Natural killer cell (primary cell): Measurements from ENCODE around the gene LDB2. TPM values are rescaled to one million over a fixed set of nuclear protein-coding genes. Genes with fewer than 3 reads are reported as not detected.

Experiments
- ATAC-seq, 3 donors: fragments of 150-1000 bp in 2 of 3; fragments of 200-7000 bp in 1 of 3; cut with Tn5 transposase; 1 replicate in 1 of 3; 2 replicates in 2 of 3; pipeline ENCODE4 v1.10.0; 2021; ENCODE audit warnings: mild to moderate bottlenecking in 2 of 3, moderate library complexity in 2 of 3
- DNase-seq, 2 donors: peaks; one replicate each; pipeline versions ENCODE4 v3.0.0 to v3.0.0-alpha.2; 2013 to 2021; ENCODE audit warnings: mixed read lengths in 1 of 2
- H3K27ac ChIP-seq: one replicate; pipeline ENCODE4 v1.5.1; 2013; ENCODE audit warnings: mild to moderate bottlenecking, low read length
- H3K27me3 ChIP-seq: one replicate; pipeline ENCODE4 v1.6.1; 2013; ENCODE audit warnings: low read length; ENCODE audit not compliant: control insufficient read depth, insufficient read depth
- H3K36me3 ChIP-seq: one replicate; pipeline ENCODE4 v1.6.1; 2013; ENCODE audit warnings: low read length; ENCODE audit not compliant: control insufficient read depth, insufficient read depth
- H3K4me1 ChIP-seq: one replicate; pipeline ENCODE4 v1.6.1; 2013; ENCODE audit warnings: low read length; ENCODE audit not compliant: control insufficient read depth, insufficient read depth
- H3K4me3 ChIP-seq: one replicate; pipeline ENCODE4 v1.5.1; 2013; ENCODE audit warnings: low read length
- H3K9me3 ChIP-seq: one replicate; pipeline ENCODE4 v1.6.1; 2013; ENCODE audit warnings: low read length; ENCODE audit not compliant: control insufficient read depth, insufficient read depth
- H3K27ac Mint-ChIP-seq, 2 donors: one replicate each; pipeline ENCODE4 v1.8.0; 2022; ENCODE audit warnings: mild to moderate bottlenecking in 2 of 2, mixed read lengths in 2 of 2, moderate library complexity in 1 of 2
- H3K27me3 Mint-ChIP-seq, 2 donors: one replicate each; pipeline ENCODE4 v1.8.0; 2022; ENCODE audit warnings: low read depth in 2 of 2, mixed read lengths in 2 of 2
- H3K36me3 Mint-ChIP-seq: one replicate; pipeline ENCODE4 v1.8.0; 2022; ENCODE audit warnings: mixed read lengths
- H3K4me1 Mint-ChIP-seq, 2 donors: one replicate each; pipeline ENCODE4 v1.8.0; 2022; ENCODE audit warnings: mixed read lengths in 2 of 2
- H3K4me3 Mint-ChIP-seq: one replicate; pipeline ENCODE4 v1.8.0; 2022; ENCODE audit warnings: mild to moderate bottlenecking, moderate library complexity, mixed read lengths
- H3K9me3 Mint-ChIP-seq, 2 donors: one replicate each; pipeline ENCODE4 v1.8.0; 2022; ENCODE audit warnings: mixed read lengths in 2 of 2
- CTCF ChIP-seq: fragments of 200-600 bp; IDR thresholded peaks from one replicate; pipeline ENCODE4 v1.8.0; 2022; ENCODE audit warnings: antibody characterized with exemption
- WGBS: methylation state at CpG from one replicate; pipeline ENCODE4 v1.1.7; 2013; ENCODE audit warnings: missing lambda C conversion rate; ENCODE audit not compliant: insufficient coverage; 5-methylcytosine and 5-hydroxymethylcytosine counted together
- intact Hi-C: fragments of 100-400 bp; cut with micrococcal nuclease; formaldehyde crosslinking; loops from one replicate; pipeline ENCODE4 v1.14.2; 2022
- total RNA-seq, 4 donors: library from RNA; stranded (reverse); fragments of 120-200 nt in 1 of 4; gene quantifications; one replicate each; pipeline versions ENCODE4 v1.2.3 to v1.2.4, GENCODE V29; 2013 to 2022

The LDB2 gene
- total RNA-seq, 3 donors from 2014 or later (not counting 1 experiment from before 2014, with no cell fraction given) = 8.2 to 14.2 (median 13.6) TPM

DNA sequence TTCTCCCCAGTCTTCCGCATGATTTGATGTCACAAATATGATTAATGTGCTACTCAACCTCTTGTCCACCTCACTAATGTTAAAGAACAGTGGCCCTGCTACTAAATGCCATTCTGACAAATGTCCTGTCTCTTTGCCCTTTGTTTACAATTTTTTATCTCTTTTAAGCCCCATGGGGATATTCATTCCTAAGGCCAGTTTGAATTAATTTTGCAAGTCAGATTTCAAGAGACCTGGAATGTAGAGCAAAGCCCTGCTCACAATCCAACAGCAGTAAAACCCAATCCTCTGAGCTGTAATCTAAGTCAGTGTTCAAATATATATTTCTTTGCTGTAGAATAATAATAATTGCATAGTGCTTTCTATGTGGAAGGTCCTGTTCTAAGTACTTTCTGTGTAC lies 81.2 kb downstream of the LDB2 start:
- no peaks in the 10 kb centered on the region for H3K9me3 Mint-ChIP-seq
- Histone ChIP-seq H3K4me3 (no peak overlapping the region), H3K27me3 (no peaks in the 10 kb centered on the region), H3K9me3 (no peaks in the 10 kb centered on the region), H3K36me3 (no peaks in the 10 kb centered on the region), H3K4me1 (no peaks in the 10 kb centered on the region), H3K27ac (no peak overlapping the region)
- intact Hi-C loops = no loop called here
- H3K27ac Mint-ChIP-seq = no peak overlapping the region
- 94% methylated on average over 1 of the region's 1 CpG for WGBS
- TF ChIP-seq CTCF = no peak
- no peaks in the 10 kb centered on the region for H3K27me3 Mint-ChIP-seq
- no peaks in the 10 kb centered on the region for H3K4me1 Mint-ChIP-seq
- H3K36me3 Mint-ChIP-seq = no peaks in the 10 kb centered on the region
- ATAC-seq (no peak), DNase-seq (no peak)
- no peak overlapping the region for H3K4me3 Mint-ChIP-seq

- Mint-ChIP-seq H3K36me3 (no peaks in the 10 kb centered on the region), H3K27ac (no peak overlapping the region), H3K4me1 (no peaks in the 10 kb centered on the region), H3K9me3 (no peaks in the 10 kb centered on the region), H3K4me3 (no peak overlapping the region), H3K27me3 (no peaks in the 10 kb centered on the region)
- no peak overlapping the region for H3K27ac ChIP-seq
- no peak for TF ChIP-seq CTCF
- H3K9me3 ChIP-seq = no peaks in the 10 kb centered on the region
- H3K4me1 ChIP-seq = no peaks in the 10 kb centered on the region
- intact Hi-C loops = no loop called here
- H3K4me3 ChIP-seq = no peak overlapping the region
- H3K36me3 ChIP-seq = no peaks in the 10 kb centered on the region
- ATAC-seq = no peak
- DNase-seq = no peak
- WGBS = 78% methylated on average over 1 of the region's 1 CpG
- H3K27me3 ChIP-seq = no peaks in the 10 kb centered on the region
These were observed 84.1 kb downstream of the LDB2 start for GRCh38 chr4:16814361-16814760.

GRCh38 chr4:16812041-16812440 lies 86.4 kb downstream of the LDB2 start:
- 100% methylated on average over 2 of the region's 3 CpGs for WGBS
- H3K27ac Mint-ChIP-seq = no peak overlapping the region
- DNase-seq (no peak), ATAC-seq (no peak)
- H3K4me1 Mint-ChIP-seq = no peaks in the 10 kb centered on the region
- TF ChIP-seq CTCF = no peak
- intact Hi-C loops = no loop called here
- no peaks in the 10 kb centered on the region for H3K36me3 Mint-ChIP-seq
- no peaks in the 10 kb centered on the region for H3K27me3 Mint-ChIP-seq
- H3K27me3 ChIP-seq = no peaks in the 10 kb centered on the region
- no peak overlapping the region for H3K27ac ChIP-seq
- no peaks in the 10 kb centered on the region for H3K9me3 Mint-ChIP-seq
- no peaks in the 10 kb centered on the region for H3K36me3 ChIP-seq
- no peaks in the 10 kb centered on the region for H3K9me3 ChIP-seq
- H3K4me3 Mint-ChIP-seq = no peak overlapping the region
- no peak overlapping the region for H3K4me3 ChIP-seq
- H3K4me1 ChIP-seq = no peaks in the 10 kb centered on the region

DNA sequence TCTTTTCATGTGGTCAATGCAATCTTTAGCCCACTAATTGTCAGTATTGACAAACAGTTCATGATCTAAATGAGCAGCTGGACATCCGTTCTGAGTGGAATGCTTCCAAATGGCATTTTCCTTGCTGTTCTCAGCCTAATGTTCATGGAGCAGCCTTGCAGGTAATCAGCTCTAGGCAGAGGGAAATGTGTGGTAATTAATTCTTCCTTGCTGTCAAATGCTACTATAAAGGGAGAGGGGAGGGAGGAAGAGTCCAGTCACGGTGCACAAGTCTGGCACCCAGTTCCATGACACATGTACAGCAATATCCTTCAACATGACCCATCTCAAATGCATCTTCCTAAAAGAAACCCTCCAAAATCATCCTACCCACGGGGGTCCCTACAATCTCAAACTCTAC lies 88.5 kb downstream of the LDB2 start:
- H3K27ac ChIP-seq = no peak overlapping the region
- Mint-ChIP-seq H3K27ac (no peak overlapping the region), H3K4me3 (no peak overlapping the region), H3K4me1 (no peaks in the 10 kb centered on the region), H3K27me3 (no peaks in the 10 kb centered on the region), H3K36me3 (no peaks in the 10 kb centered on the region), H3K9me3 (no peaks in the 10 kb centered on the region)
- no peaks in the 10 kb centered on the region for H3K4me1 ChIP-seq
- no peaks in the 10 kb centered on the region for H3K9me3 ChIP-seq
- H3K27me3 ChIP-seq = no peaks in the 10 kb centered on the region
- no peak overlapping the region for H3K4me3 ChIP-seq
- 51% methylated on average over 2 of the region's 3 CpGs for WGBS
- DNase-seq = no peak
- no peak for TF ChIP-seq CTCF
- H3K36me3 ChIP-seq = no peaks in the 10 kb centered on the region
- no peak for ATAC-seq
- intact Hi-C loops = no loop called here
